ENCODE measurements around the gene NRIP1.

Gene NRIP1

DNA sequence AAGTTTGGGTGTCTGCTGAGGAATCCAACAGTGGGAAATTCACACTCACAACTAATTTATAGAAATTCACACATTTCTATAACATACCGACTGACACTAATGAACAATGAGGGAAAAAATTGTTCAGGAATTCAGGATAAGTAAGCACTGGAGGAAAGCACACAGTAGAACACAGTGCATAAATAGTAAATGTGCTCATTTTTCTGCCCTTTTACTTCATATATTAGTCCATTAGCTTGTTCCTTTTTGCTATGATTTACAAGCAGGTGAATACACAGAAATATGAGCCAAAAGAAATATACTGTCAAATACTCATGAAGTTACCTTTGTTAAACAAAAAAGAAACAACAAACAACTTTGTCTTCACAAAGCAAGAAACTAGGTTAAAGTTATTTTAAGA, 11.3 kb downstream of the NRIP1 start:
- TF ChIP-seq, protein P1, sequence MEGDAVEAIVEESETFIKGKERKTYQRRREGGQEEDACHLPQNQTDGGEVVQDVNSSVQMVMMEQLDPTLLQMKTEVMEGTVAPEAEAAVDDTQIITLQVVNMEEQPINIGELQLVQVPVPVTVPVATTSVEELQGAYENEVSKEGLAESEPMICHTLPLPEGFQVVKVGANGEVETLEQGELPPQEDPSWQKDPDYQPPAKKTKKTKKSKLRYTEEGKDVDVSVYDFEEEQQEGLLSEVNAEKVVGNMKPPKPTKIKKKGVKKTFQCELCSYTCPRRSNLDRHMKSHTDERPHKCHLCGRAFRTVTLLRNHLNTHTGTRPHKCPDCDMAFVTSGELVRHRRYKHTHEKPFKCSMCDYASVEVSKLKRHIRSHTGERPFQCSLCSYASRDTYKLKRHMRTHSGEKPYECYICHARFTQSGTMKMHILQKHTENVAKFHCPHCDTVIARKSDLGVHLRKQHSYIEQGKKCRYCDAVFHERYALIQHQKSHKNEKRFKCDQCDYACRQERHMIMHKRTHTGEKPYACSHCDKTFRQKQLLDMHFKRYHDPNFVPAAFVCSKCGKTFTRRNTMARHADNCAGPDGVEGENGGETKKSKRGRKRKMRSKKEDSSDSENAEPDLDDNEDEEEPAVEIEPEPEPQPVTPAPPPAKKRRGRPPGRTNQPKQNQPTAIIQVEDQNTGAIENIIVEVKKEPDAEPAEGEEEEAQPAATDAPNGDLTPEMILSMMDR (IDR thresholded peaks at IDR 0.05; ENCODE audit: insufficient read depth, missing control alignments): no peak
- FAIRE-seq: no peak
- DNase-seq (ENCODE audit: insufficient read length, low spot score): no peak

DNA sequence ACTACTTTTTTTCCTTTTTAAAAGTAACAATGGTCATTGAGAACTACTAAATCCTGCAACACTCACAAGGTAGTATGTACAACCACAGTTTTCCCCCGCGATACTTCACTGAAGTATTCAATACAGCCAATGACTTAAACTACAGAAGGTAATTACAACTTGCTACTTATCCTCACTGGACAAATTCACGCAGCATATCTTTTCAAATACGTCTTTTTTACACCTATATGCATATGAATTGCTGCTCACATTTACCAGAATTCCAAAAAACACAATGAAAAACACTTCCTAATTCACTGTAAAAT, 12.4 kb downstream of the NRIP1 start:
- FAIRE-seq (no peak), DNase-seq (ENCODE audit: insufficient read length, low spot score) (no peak)
- TF ChIP-seq, protein P1 (IDR thresholded peaks at IDR 0.05; ENCODE audit: insufficient read depth, missing control alignments): no peak

DNA sequence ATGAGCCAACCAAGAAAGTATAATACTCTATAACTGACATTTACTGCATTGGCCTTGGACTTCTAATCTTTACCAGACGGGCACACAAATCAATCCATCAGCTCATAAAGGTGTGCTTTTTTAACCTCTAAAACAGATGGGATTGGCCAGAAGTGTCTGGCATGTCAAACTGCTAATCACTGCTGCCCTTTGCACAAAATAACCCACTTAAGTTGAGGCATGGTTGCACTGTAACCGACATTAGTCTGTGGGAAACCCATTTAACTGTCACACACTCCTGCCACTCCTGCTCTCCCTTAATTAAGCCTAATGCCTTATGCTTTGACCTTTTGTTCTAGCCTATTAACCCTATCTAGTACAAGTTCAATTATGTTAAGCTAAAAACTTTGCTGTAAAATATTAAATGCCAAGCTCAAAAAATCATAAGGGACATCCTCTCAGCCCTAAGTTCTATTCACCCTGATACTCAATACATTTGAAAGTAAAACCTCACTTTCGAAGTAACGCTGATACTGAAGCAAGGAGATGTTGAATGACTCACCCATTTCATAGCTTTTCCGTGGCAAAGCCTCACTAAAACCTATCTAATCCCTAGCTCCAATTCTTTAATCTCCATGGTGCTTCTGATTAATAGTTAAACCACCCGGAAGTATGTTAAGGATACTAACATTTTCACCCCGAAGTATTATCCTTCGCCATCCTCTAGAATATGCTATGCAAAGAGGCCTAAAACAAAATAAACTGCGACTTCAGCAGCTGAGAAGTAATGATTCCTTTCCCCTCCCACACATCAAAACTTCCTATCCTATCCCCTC, 12.9 kb downstream of the NRIP1 start:
- FAIRE-seq (peak; percentile 80), DNase-seq (ENCODE audit: insufficient read length, low spot score) (no peak)
- TF ChIP-seq, protein P1 (IDR thresholded peaks at IDR 0.05; ENCODE audit: insufficient read depth, missing control alignments): no peak

DNA sequence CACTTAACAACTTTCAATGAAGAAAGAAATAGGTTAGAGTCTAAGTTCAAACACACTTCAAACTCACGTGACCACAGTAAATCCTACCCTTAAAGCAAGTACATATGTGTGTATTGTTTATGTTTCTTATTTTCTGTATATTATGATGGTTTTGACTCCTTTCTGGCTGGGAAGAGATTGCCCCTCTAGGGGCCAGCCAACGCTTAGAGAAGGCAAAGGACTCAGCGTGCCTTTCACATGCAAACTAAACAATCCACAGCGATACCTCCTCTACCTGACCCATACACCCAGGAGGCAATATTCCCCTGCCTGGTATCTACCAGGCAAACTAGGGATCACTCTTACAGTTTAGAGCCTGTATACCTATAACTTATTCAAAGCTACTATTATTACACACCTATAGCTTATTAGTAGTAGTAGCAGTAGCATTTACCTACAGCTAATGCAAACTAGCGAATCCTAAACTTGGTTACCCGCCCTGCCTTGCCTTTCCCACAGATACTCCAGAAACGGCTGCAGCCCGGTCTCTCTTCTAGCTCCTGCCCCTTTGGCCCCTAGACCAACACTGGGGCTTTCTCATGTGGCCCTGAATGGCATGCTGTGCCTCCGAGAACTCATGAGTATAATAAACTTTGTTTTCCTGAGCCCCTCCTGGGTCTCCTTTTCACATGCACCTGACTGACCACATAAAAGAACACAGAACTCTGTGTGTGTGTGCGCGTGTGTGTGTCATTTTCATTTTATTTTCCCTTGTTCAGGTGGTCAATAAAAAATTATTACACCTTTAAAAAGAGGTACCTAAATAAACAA, 14.0 kb downstream of the NRIP1 start:
- TF ChIP-seq, protein P1 (IDR thresholded peaks at IDR 0.05; ENCODE audit: insufficient read depth, missing control alignments): no peak
- FAIRE-seq (no peak), DNase-seq (ENCODE audit: insufficient read length, low spot score) (no peak)

DNA sequence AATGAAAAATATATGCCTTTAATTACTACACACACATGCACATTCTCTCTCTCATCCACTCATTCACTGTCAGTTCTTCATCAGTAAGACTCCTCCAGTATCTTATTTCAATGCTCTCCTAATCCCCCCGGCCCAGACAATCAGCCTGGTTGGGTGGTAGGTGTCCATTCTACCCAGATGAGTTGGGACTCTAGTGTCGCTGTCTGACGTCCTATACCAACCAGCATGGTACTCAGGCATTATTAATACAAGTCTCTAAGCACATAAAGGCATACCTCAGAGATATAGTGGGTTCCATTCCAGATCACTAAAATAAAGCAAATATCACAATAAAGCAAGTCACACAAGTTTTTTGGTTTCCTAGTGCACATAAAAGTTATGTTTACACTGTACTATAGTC, 19.8 kb downstream of the NRIP1 start:
- no peak for DNase-seq (ENCODE audit: insufficient read length, low spot score)
- FAIRE-seq: no peak
- TF ChIP-seq, protein P1 (IDR thresholded peaks at IDR 0.05; ENCODE audit: insufficient read depth, missing control alignments): no peak

DNA sequence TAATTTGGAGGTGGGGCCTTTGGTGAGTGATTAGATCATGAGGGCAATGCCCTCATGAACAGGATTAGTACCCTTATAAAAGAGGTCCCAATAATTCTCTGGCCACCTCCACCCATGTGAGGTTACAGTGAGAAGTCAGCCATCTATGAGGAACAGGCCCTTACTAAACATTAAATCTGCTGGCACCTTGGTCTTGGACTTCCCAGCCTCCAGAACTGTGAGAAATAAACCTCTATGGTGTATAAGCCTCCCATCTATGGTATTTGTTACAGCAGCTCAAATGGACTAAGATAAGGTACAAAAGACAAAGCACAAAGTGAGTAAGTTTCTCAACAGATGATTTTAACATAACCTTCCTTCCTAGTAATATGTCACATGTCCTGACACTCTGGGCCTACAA, 22.3 kb downstream of the NRIP1 start:
- DNase-seq (ENCODE audit: insufficient read length, low spot score): no peak
- TF ChIP-seq, protein P1 (IDR thresholded peaks at IDR 0.05; ENCODE audit: insufficient read depth, missing control alignments): no peak

More for the DNA sequence above, 22.3 kb downstream of the NRIP1 start:
- no peak for FAIRE-seq
